HG02884 (cell line): Measurements from ENCODE around the gene SMYD3.

Experiments
- ATAC-seq: cut with Tn5 transposase; IDR thresholded peaks from one replicate; pipeline ENCODE4 v1.9.1; 2021; ENCODE audit warnings: mild to moderate bottlenecking, moderate library complexity; ENCODE audit not compliant: unreplicated experiment

The SMYD3 gene

GRCh38 chr1:245937316-245938045 is 569.6 kb downstream of the SMYD3 start:
- no peak for ATAC-seq

GRCh38 chr1:245934409-245934808 is 572.7 kb downstream of the SMYD3 start:
- ATAC-seq, result no peak

- ATAC-seq, result no peak
Observed at GRCh38 chr1:245933431-245934045, 573.5 kb downstream of the SMYD3 start.

GRCh38 chr1:245932302-245932972 is 574.6 kb downstream of the SMYD3 start:
- no peak for ATAC-seq

GRCh38 chr1:245931450-245931849 is 575.6 kb downstream of the SMYD3 start:
- ATAC-seq, result no peak

GRCh38 chr1:245929224-245929623 is 577.9 kb downstream of the SMYD3 start:
- no peak for ATAC-seq

- no peak for ATAC-seq
Observed at GRCh38 chr1:245926888-245927287, 580.2 kb downstream of the SMYD3 start.

GRCh38 chr1:245923215-245923614 is 583.9 kb downstream of the SMYD3 start:
- no peak for ATAC-seq

- ATAC-seq, result no peak
Observed at GRCh38 chr1:245921417-245921816, 585.7 kb downstream of the SMYD3 start.

- no peak for ATAC-seq
Observed at GRCh38 chr1:245917403-245917802, 589.7 kb downstream of the SMYD3 start.

- no peak for ATAC-seq
Observed at GRCh38 chr1:245915841-245916240, 591.2 kb downstream of the SMYD3 start.

- no peak for ATAC-seq
Observed at GRCh38 chr1:245915406-245915805, 591.7 kb downstream of the SMYD3 start.

- no peak for ATAC-seq
Observed at GRCh38 chr1:245908543-245908942, 598.5 kb downstream of the SMYD3 start.

- no peak for ATAC-seq
Observed at GRCh38 chr1:245906207-245906606, 600.9 kb downstream of the SMYD3 start.

- ATAC-seq, result no peak
Observed at GRCh38 chr1:245903851-245904250, 603.2 kb downstream of the SMYD3 start.

GRCh38 chr1:245901565-245901964 is 605.5 kb downstream of the SMYD3 start:
- ATAC-seq, result no peak

GRCh38 chr1:245901037-245901436 is 606.0 kb downstream of the SMYD3 start:
- ATAC-seq, result peak; percentile 48

- no peak for ATAC-seq
Observed at GRCh38 chr1:245898581-245898980, 608.5 kb downstream of the SMYD3 start.

GRCh38 chr1:245896258-245896657 is 610.8 kb downstream of the SMYD3 start:
- no peak for ATAC-seq

GRCh38 chr1:245895455-245895959 is 611.6 kb downstream of the SMYD3 start:
- ATAC-seq, result no peak

GRCh38 chr1:245894843-245895242 is 612.2 kb downstream of the SMYD3 start:
- ATAC-seq, result no peak

- ATAC-seq, result no peak
Observed at GRCh38 chr1:245893025-245893424, 614.1 kb downstream of the SMYD3 start.
